Psoas muscle (tissue), 8 donors: ENCODE results near the gene CRADD. TPM values are rescaled to one million over a fixed set of nuclear protein-coding genes. Genes with fewer than 3 reads are reported as not detected.
"Not testable (repeated sequence)": the region's sequence is repeated elsewhere in the genome, so short reads cannot be mapped to it uniquely, and the experiment has no call there.

Experiments
- ATAC-seq, 4 donors: fragments of 200-7000 bp; cut with Tn5 transposase; one replicate each; pipeline ENCODE4 v1.9.1; 2020; ENCODE audit warnings: moderate library complexity in 3 of 4, mild to moderate bottlenecking in 2 of 4
- DNase-seq, 2 donors: peaks; one replicate each; pipeline ENCODE4 v3.0.0-alpha.2; 2020
- H3K27ac ChIP-seq: fragments of 200-600 bp; one replicate; pipeline ENCODE4 v1.8.0; 2022
- H3K27me3 ChIP-seq, 3 donors: fragments of 200-600 bp in 1 of 3; one replicate each; pipeline versions ENCODE4 v1.6.1 to v1.8.0; 2013 to 2022; ENCODE audit warnings: low read length in 2 of 3, mild to moderate bottlenecking in 2 of 3, moderate library complexity in 1 of 3; ENCODE audit not compliant: insufficient read depth in 3 of 3
- H3K36me3 ChIP-seq, 2 donors: fragments of 200-600 bp in 1 of 2; one replicate each; pipeline versions ENCODE4 v1.6.1 to v1.8.0; 2013 to 2022; ENCODE audit warnings: low read depth in 1 of 2, mild to moderate bottlenecking in 1 of 2, moderate library complexity in 1 of 2; ENCODE audit not compliant: insufficient read depth in 1 of 2
- H3K4me1 ChIP-seq: fragments of 200-600 bp; one replicate; pipeline ENCODE4 v1.8.0; 2022
- H3K4me3 ChIP-seq: fragments of 200-600 bp; one replicate; pipeline ENCODE4 v1.8.0; 2022; ENCODE audit warnings: mild to moderate bottlenecking
- H3K9me3 ChIP-seq: fragments of 200-600 bp; one replicate; pipeline ENCODE4 v1.8.0; 2022
- WGBS, 3 donors: extraction: QIAGEN DNeasy Blood & Tissue Kit; methylation state at CpG; one replicate each; pipeline versions ENCODE4 v1.1.6 to v1.1.7; 2013; 5-methylcytosine and 5-hydroxymethylcytosine counted together
- intact Hi-C, 2 donors: fragments of 100-400 bp; cut with DNase I; formaldehyde crosslinking; loops; one replicate each; pipeline versions ENCODE4 v1.11.0 to v1.14.2; 2022
- polyA plus RNA-seq, 3 donors: library from polyadenylated mRNA; stranded (reverse); fragments of 200-250 nt; gene quantifications; one replicate each; pipeline ENCODE4 v1.2.3, GENCODE V29; 2013
- total RNA-seq, 4 donors: library from RNA; stranded (reverse); fragmentation: NEBNext Ultra II Directional in 2 of 4; extraction: Animal tissue kit (Norgen Biotek cat#: 25700) in 2 of 4; gene quantifications; one replicate each; pipeline versions ENCODE4 v1.2.1 to v1.2.4, GENCODE V29; 2021 to 2023
- TF ChIP-seq, protein P1 (sequence below): fragments of 200-600 bp; IDR thresholded peaks from one replicate; pipeline ENCODE4 v1.8.0; 2022; ENCODE audit warnings: antibody characterized with exemption
- donor health status: healthy with polysubstance abuse.
- donor health status: DM: no; HTN: no; CAD: no; lungs with moderate emphysema.
- donor health status: Bipolar disorder and iron deficiency.
- donor health status: healthy.
- donor health status: DM: yes; HTN: yes; CAD: no.
- donor health status: DM: no; HTN: no; CAD: no.
- donor health status: DM: no; HTN: no; CAD: no.
- donor health status: DM: yes; HTN: yes; CAD: no.

The CRADD gene
- total and polyA plus RNA-seq, 7 donors: 11.0 to 21.1 (median 12.7) TPM

- no peak overlapping the region for H3K27ac ChIP-seq
- no peaks in the 10 kb centered on the region for H3K36me3 ChIP-seq
- H3K4me3 ChIP-seq: no peak overlapping the region
- DNase-seq (no peak), ATAC-seq (no peak)
- no peaks in the 10 kb centered on the region for H3K4me1 ChIP-seq
- TF ChIP-seq, protein P1, sequence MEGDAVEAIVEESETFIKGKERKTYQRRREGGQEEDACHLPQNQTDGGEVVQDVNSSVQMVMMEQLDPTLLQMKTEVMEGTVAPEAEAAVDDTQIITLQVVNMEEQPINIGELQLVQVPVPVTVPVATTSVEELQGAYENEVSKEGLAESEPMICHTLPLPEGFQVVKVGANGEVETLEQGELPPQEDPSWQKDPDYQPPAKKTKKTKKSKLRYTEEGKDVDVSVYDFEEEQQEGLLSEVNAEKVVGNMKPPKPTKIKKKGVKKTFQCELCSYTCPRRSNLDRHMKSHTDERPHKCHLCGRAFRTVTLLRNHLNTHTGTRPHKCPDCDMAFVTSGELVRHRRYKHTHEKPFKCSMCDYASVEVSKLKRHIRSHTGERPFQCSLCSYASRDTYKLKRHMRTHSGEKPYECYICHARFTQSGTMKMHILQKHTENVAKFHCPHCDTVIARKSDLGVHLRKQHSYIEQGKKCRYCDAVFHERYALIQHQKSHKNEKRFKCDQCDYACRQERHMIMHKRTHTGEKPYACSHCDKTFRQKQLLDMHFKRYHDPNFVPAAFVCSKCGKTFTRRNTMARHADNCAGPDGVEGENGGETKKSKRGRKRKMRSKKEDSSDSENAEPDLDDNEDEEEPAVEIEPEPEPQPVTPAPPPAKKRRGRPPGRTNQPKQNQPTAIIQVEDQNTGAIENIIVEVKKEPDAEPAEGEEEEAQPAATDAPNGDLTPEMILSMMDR: no peak
- intact Hi-C loops: no loop called here
- no peaks in the 10 kb centered on the region for H3K9me3 ChIP-seq
- WGBS, 3 donors: 48 to 65% (median 64%) methylated on average over 2 of the region's 2 CpGs
- H3K27me3 ChIP-seq: no peaks in the 10 kb centered on the region
Observed at GRCh38 chr12:93638095-93638494, 39.1 kb upstream of the CRADD start.

GRCh38 chr12:93638954-93639353 lies 38.2 kb upstream of the CRADD start:
- 32 to 41% (median 39%) methylated on average over 6 of the region's 6 CpGs for WGBS, 3 donors
- Histone ChIP-seq H3K9me3 (no peaks in the 10 kb centered on the region), H3K4me3 (no peak overlapping the region), H3K36me3 (no peaks in the 10 kb centered on the region), H3K27ac (no peak overlapping the region), H3K27me3 (no peaks in the 10 kb centered on the region), H3K4me1 (no peaks in the 10 kb centered on the region)
- no peak for DNase-seq
- intact Hi-C loops: no loop called here
- ATAC-seq: peak in 2 of 4 donors; percentile 19 to 65
- TF ChIP-seq, protein P1: no peak

- Histone ChIP-seq H3K27me3 (no peaks in the 10 kb centered on the region), H3K4me1 (no peaks in the 10 kb centered on the region), H3K36me3 (no peaks in the 10 kb centered on the region), H3K27ac (no peak overlapping the region), H3K9me3 (no peaks in the 10 kb centered on the region), H3K4me3 (no peak overlapping the region)
- no peak for DNase-seq
- intact Hi-C loops: no loop called here
- TF ChIP-seq, protein P1: no peak
- no peak for ATAC-seq
- 77 to 81% (median 79%) methylated on average over 2 of the region's 2 CpGs for WGBS, 3 donors
Observed at GRCh38 chr12:93639406-93639805, 37.8 kb upstream of the CRADD start.

DNA sequence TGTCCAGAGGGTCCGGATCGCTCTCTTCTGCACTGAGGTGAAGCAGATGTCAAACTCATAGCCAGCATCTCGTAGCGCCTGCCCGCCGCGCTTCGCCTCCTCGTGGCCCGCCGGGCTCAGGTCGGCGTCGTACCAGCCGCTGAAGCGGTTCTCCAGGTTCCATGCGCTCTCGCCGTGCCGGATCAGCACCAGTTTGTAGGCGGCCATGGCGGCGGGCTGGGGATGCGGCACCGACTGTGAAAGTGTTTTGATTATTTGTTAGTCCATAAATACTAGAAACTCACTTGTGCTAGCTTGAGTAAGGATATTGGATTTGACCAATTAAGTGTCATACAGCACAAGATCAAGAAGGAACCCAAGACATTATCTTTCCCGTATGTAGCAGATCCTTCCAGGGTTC lies 35.8 kb upstream of the CRADD start:
- DNase-seq, intact Hi-C loops: not testable (repeated sequence)

DNA sequence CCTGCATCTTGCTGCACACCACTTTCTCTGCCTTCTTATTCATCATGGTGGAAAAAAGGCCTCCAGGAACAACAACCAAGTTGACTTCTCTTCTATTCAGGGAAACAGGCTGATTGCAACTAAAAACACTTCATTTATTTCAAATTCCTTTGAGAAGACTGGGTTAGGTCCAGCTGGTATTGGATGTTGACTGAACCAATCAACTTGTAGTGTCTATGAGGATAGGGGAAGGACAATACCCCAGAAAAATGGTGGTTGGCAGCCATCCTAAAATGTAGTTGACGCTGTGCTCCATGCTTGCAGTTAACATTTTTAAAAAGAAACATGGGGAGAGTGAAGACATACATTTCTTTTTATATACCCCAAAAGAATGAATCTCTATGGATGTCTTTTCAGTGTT lies 34.4 kb upstream of the CRADD start:
- Histone ChIP-seq H3K4me3 (no peak overlapping the region), H3K36me3 (no peaks in the 10 kb centered on the region), H3K4me1 (no peaks in the 10 kb centered on the region), H3K9me3 (no peaks in the 10 kb centered on the region), H3K27me3 (no peaks in the 10 kb centered on the region), H3K27ac (no peak overlapping the region)
- 91 to 100% (median 97%) methylated on average over 1 of the region's 1 CpG for WGBS, 3 donors
- intact Hi-C loops: no loop called here
- TF ChIP-seq, protein P1: no peak
- DNase-seq (no peak), ATAC-seq (no peak)

More for the DNA sequence above, 35.8 kb upstream of the CRADD start:
- 98 to 100% (median 99%) methylated on average over 6 to 10 of the region's 26 CpGs for WGBS, 3 donors
- not testable (repeated sequence) for ATAC-seq, H3K4me3 ChIP-seq, H3K9me3 ChIP-seq, H3K27ac ChIP-seq, H3K36me3 ChIP-seq, H3K27me3 ChIP-seq, H3K4me1 ChIP-seq
